Activated T-helper 2 cell treated with anti-CD3 and anti-CD28 coated beads, Interferon-gamma antibody, Interleukin-2, Interleukin-4, amounts not matched to agents 10 μg/mL and 5 μg/mL and 100 μg/mL, durations not matched to agents 14 hours and 24 hours and 36 hours (primary cell): ENCODE measurements around the gene DUSP28. TPM values are rescaled to one million over a fixed set of nuclear protein-coding genes. Genes with fewer than 3 reads are reported as not detected.

Experiments
- DNase-seq: peaks from one replicate; pipeline ENCODE4 v3.0.0; 2021; ENCODE audit warnings: low spot score
- H3K27ac Mint-ChIP-seq: one replicate; pipeline ENCODE4 v1.8.0; 2021; ENCODE audit warnings: mixed read lengths
- H3K27me3 Mint-ChIP-seq: one replicate; pipeline ENCODE4 v1.8.0; 2021; ENCODE audit warnings: low read depth, mixed read lengths
- H3K36me3 Mint-ChIP-seq: one replicate; pipeline ENCODE4 v1.8.0; 2021; ENCODE audit warnings: low read depth, mixed read lengths
- H3K4me1 Mint-ChIP-seq: one replicate; pipeline ENCODE4 v1.8.0; 2021; ENCODE audit warnings: low read depth, mixed read lengths
- H3K4me3 Mint-ChIP-seq: one replicate; pipeline ENCODE4 v1.8.0; 2021; ENCODE audit warnings: low read depth, mild to moderate bottlenecking, moderate library complexity, mixed read lengths
- H3K9me3 Mint-ChIP-seq: one replicate; pipeline ENCODE4 v1.8.0; 2021; ENCODE audit warnings: mixed read lengths
- intact Hi-C: fragments of 100-400 bp; cut with micrococcal nuclease; formaldehyde crosslinking; loops from one replicate; pipeline ENCODE4 v1.15.1; 2023
- total RNA-seq: library from RNA; stranded (reverse); gene quantifications from 2 replicates; pipeline ENCODE4 v1.2.3, GENCODE V29; 2022

The DUSP28 gene
- total RNA-seq, 1 donor from 2014 or later: 4.8 TPM

- H3K27ac Mint-ChIP-seq: no peak overlapping the region
- no peaks in the 10 kb centered on the region for H3K27me3 Mint-ChIP-seq
- H3K9me3 Mint-ChIP-seq: no peaks in the 10 kb centered on the region
- H3K4me1 Mint-ChIP-seq: no peaks in the 10 kb centered on the region
- intact Hi-C loops: no loop called here
- DNase-seq: no peak
- H3K4me3 Mint-ChIP-seq: no peak overlapping the region
- peaks cover 5% of the 10 kb centered on the region for H3K36me3 Mint-ChIP-seq
These were observed 40.3 kb downstream of the DUSP28 start for GRCh38 chr2:240600451-240600961.

- H3K27ac Mint-ChIP-seq: no peak overlapping the region
- H3K27me3 Mint-ChIP-seq: no peaks in the 10 kb centered on the region
- H3K36me3 Mint-ChIP-seq: no peaks in the 10 kb centered on the region
- no peaks in the 10 kb centered on the region for H3K4me1 Mint-ChIP-seq
- no peak for DNase-seq
- no peaks in the 10 kb centered on the region for H3K9me3 Mint-ChIP-seq
- intact Hi-C loops: no loop called here
- no peak overlapping the region for H3K4me3 Mint-ChIP-seq
These were observed 41.1 kb downstream of the DUSP28 start for GRCh38 chr2:240601061-240601830.

- Mint-ChIP-seq H3K27ac (no peak overlapping the region), H3K9me3 (no peaks in the 10 kb centered on the region), H3K4me1 (no peaks in the 10 kb centered on the region)
These were observed 41.6 kb downstream of the DUSP28 start for GRCh38 chr2:240601831-240602160.

GRCh38 chr2:240602266-240603050, 42.3 kb downstream of the DUSP28 start:
- H3K27me3 Mint-ChIP-seq: no peaks in the 10 kb centered on the region
- no peak overlapping the region for H3K27ac Mint-ChIP-seq
- intact Hi-C loops: no loop called here
- no peaks in the 10 kb centered on the region for H3K36me3 Mint-ChIP-seq
- H3K4me1 Mint-ChIP-seq: no peaks in the 10 kb centered on the region
- no peak for DNase-seq
- H3K4me3 Mint-ChIP-seq: no peak overlapping the region
- no peaks in the 10 kb centered on the region for H3K9me3 Mint-ChIP-seq

More at GRCh38 chr2:240601831-240602160, 41.6 kb downstream of the DUSP28 start:
- Mint-ChIP-seq H3K36me3 (no peaks in the 10 kb centered on the region), H3K27me3 (no peaks in the 10 kb centered on the region), H3K4me3 (no peak overlapping the region)
- intact Hi-C loops: no loop called here
- DNase-seq: no peak

- intact Hi-C loops: no loop called here
- Mint-ChIP-seq H3K4me1 (peaks cover 3% of the 10 kb centered on the region), H3K27me3 (no peaks in the 10 kb centered on the region), H3K9me3 (no peaks in the 10 kb centered on the region), H3K27ac (peak overlapping the region; percentile 36), H3K4me3 (no peak overlapping the region), H3K36me3 (no peaks in the 10 kb centered on the region)
- no peak for DNase-seq
These were observed 43.1 kb downstream of the DUSP28 start for GRCh38 chr2:240603081-240603835.

GRCh38 chr2:240603846-240604245, 43.7 kb downstream of the DUSP28 start:
- Mint-ChIP-seq H3K36me3 (no peaks in the 10 kb centered on the region), H3K9me3 (no peaks in the 10 kb centered on the region), H3K27me3 (no peaks in the 10 kb centered on the region), H3K4me3 (no peak overlapping the region), H3K27ac (no peak overlapping the region), H3K4me1 (peaks cover 4% of the 10 kb centered on the region)
- intact Hi-C loops: no loop called here
- no peak for DNase-seq

- peaks cover 9% of the 10 kb centered on the region for H3K4me1 Mint-ChIP-seq
- DNase-seq: no peak
- peak overlapping the region; percentile 45 for H3K27ac Mint-ChIP-seq
- peaks cover 4% of the 10 kb centered on the region for H3K36me3 Mint-ChIP-seq
- H3K27me3 Mint-ChIP-seq: no peaks in the 10 kb centered on the region
- intact Hi-C loops: no loop called here
- H3K4me3 Mint-ChIP-seq: no peak overlapping the region
- no peaks in the 10 kb centered on the region for H3K9me3 Mint-ChIP-seq
These were observed 44.3 kb downstream of the DUSP28 start for GRCh38 chr2:240604291-240604938.

GRCh38 chr2:240604939-240605716, 45.0 kb downstream of the DUSP28 start:
- no peaks in the 10 kb centered on the region for H3K27me3 Mint-ChIP-seq
- peaks cover 7% of the 10 kb centered on the region for H3K36me3 Mint-ChIP-seq
- H3K9me3 Mint-ChIP-seq: no peaks in the 10 kb centered on the region
- H3K4me1 Mint-ChIP-seq: peaks cover 9% of the 10 kb centered on the region
- peak overlapping the region; percentile 45 for H3K27ac Mint-ChIP-seq
- DNase-seq: no peak
- no peak overlapping the region for H3K4me3 Mint-ChIP-seq
- intact Hi-C loops: no loop called here

GRCh38 chr2:240605867-240606743, 45.9 kb downstream of the DUSP28 start:
- Mint-ChIP-seq H3K4me3 (no peak overlapping the region), H3K27me3 (no peaks in the 10 kb centered on the region), H3K4me1 (peaks cover 10% of the 10 kb centered on the region), H3K27ac (no peak overlapping the region), H3K36me3 (peaks cover 8% of the 10 kb centered on the region), H3K9me3 (no peaks in the 10 kb centered on the region)
- no peak for DNase-seq
- intact Hi-C loops: no loop called here

GRCh38 chr2:240611601-240612210, 51.5 kb downstream of the DUSP28 start:
- peaks cover 27% of the 10 kb centered on the region for H3K36me3 Mint-ChIP-seq
- H3K4me3 Mint-ChIP-seq: peak overlapping the region; percentile 64
- intact Hi-C loops: loop anchor here (1.0 kb wide), 1 partner anchor 14 kb away; the partner anchor contains the start of gene GPR35
- H3K4me1 Mint-ChIP-seq: peaks cover 20% of the 10 kb centered on the region
- H3K9me3 Mint-ChIP-seq: peaks cover 1% of the 10 kb centered on the region
- H3K27me3 Mint-ChIP-seq: no peaks in the 10 kb centered on the region
- DNase-seq: no peak
- H3K27ac Mint-ChIP-seq: peak overlapping the region; percentile 85
